Mesenchymal stem cell (in vitro differentiated cells and primary cell): Measurements from ENCODE around the gene EME1.

Experiments
- DNase-seq: peaks from one replicate; pipeline ENCODE4 v3.0.0-alpha.2; 2013
- H2AFZ ChIP-seq: one replicate; pipeline ENCODE4 v1.6.1; 2013; ENCODE audit warnings: low read depth, mild to moderate bottlenecking, control low read depth, inconsistent platforms, low read length, moderate library complexity
- H2AK5ac ChIP-seq: 2 replicates; pipeline ENCODE4 v1.6.1; 2013; ENCODE audit warnings: low read length, moderate library complexity, mild to moderate bottlenecking, inconsistent platforms; ENCODE audit not compliant: severe bottlenecking
- H2BK120ac ChIP-seq: one replicate; pipeline ENCODE4 v1.6.1; 2013; ENCODE audit warnings: low read depth, mild to moderate bottlenecking, inconsistent platforms, low read length, moderate library complexity
- H2BK12ac ChIP-seq, 2 experiments: one replicate each; pipeline ENCODE4 v1.6.1; 2013; ENCODE audit warnings: inconsistent platforms in 2 of 2, low read length in 2 of 2, mild to moderate bottlenecking in 2 of 2, moderate library complexity in 2 of 2, control low read depth in 1 of 2
- H2BK15ac ChIP-seq: one replicate; pipeline ENCODE4 v1.6.1; 2013; ENCODE audit warnings: mild to moderate bottlenecking, low read depth, inconsistent platforms; ENCODE audit not compliant: poor library complexity, severe bottlenecking
- H2BK5ac ChIP-seq: 2 replicates; pipeline ENCODE4 v1.6.1; 2013; ENCODE audit warnings: low read depth, mild to moderate bottlenecking, low read length, control low read depth, inconsistent platforms; ENCODE audit not compliant: poor library complexity, severe bottlenecking
- H3K14ac ChIP-seq, 2 experiments: one replicate each; pipeline ENCODE4 v1.6.1; 2013; ENCODE audit warnings: inconsistent platforms in 2 of 2, low read length in 2 of 2, control low read depth in 1 of 2, mild to moderate bottlenecking in 1 of 2, moderate library complexity in 1 of 2
- H3K18ac ChIP-seq, 2 experiments: one replicate each; pipeline ENCODE4 v1.6.1; 2013; ENCODE audit warnings: inconsistent platforms in 2 of 2, low read length in 2 of 2, control low read depth in 1 of 2, low read depth in 1 of 2, mild to moderate bottlenecking in 1 of 2
- H3K23ac ChIP-seq, 2 experiments: one replicate each; pipeline ENCODE4 v1.6.1; 2013; ENCODE audit warnings: inconsistent platforms in 2 of 2, low read length in 2 of 2, mild to moderate bottlenecking in 2 of 2, moderate library complexity in 2 of 2, control low read depth in 1 of 2
- H3K27ac ChIP-seq: 2 replicates; pipeline ENCODE4 v1.5.1; 2013; ENCODE audit warnings: mild to moderate bottlenecking, moderate library complexity, low read length, control low read depth, inconsistent platforms; ENCODE audit not compliant: poor library complexity, severe bottlenecking
- H3K27me3 ChIP-seq, 2 experiments: 2 replicates each; pipeline versions ENCODE4 v1.6.1 to v1.7.0; 2013; ENCODE audit warnings: low read length in 2 of 2, mild to moderate bottlenecking in 2 of 2, moderate library complexity in 2 of 2, control low read depth in 1 of 2, inconsistent platforms in 1 of 2; ENCODE audit not compliant: control insufficient read depth in 1 of 2, insufficient read depth in 1 of 2
- H3K36me3 ChIP-seq, 2 experiments: 2 replicates each; pipeline versions ENCODE4 v1.6.1 to v1.7.0; 2013; ENCODE audit warnings: low read length in 2 of 2, control low read depth in 1 of 2, inconsistent platforms in 1 of 2, low read depth in 1 of 2, mild to moderate bottlenecking in 1 of 2; ENCODE audit not compliant: insufficient read depth in 2 of 2, control insufficient read depth in 1 of 2
- H3K4ac ChIP-seq, 2 experiments: one replicate each; pipeline ENCODE4 v1.6.1; 2013; ENCODE audit warnings: inconsistent platforms in 2 of 2, low read length in 2 of 2, mild to moderate bottlenecking in 2 of 2, moderate library complexity in 2 of 2, control low read depth in 1 of 2, low read depth in 1 of 2
- H3K4me1 ChIP-seq: 2 replicates; pipeline ENCODE4 v1.6.1; 2013; ENCODE audit warnings: low read depth, low read length, control low read depth; ENCODE audit not compliant: control insufficient read depth, insufficient read depth
- H3K4me2 ChIP-seq: 2 replicates; pipeline ENCODE4 v1.6.1; 2013; ENCODE audit warnings: low read length, mild to moderate bottlenecking, inconsistent platforms; ENCODE audit not compliant: poor library complexity, severe bottlenecking
- H3K4me3 ChIP-seq, 2 experiments: 2 replicates each; pipeline versions ENCODE4 v1.5.1 to v1.7.0; 2013; ENCODE audit warnings: low read length in 2 of 2, mild to moderate bottlenecking in 2 of 2, control low read depth in 1 of 2, low read depth in 1 of 2; ENCODE audit not compliant: insufficient read depth in 1 of 2
- H3K79me1 ChIP-seq: replicated peaks from 2 replicates; pipeline ENCODE4 v1.6.1; 2013; ENCODE audit warnings: mild to moderate bottlenecking, control low read depth, low read length, inconsistent platforms; ENCODE audit not compliant: poor library complexity, severe bottlenecking
- H3K9ac ChIP-seq: 2 replicates; pipeline ENCODE4 v1.7.0; 2013; ENCODE audit warnings: mild to moderate bottlenecking, low read length, moderate library complexity
- H3K9me3 ChIP-seq: 2 replicates; pipeline ENCODE4 v1.7.0; 2013; ENCODE audit warnings: mild to moderate bottlenecking, low read length; ENCODE audit not compliant: control insufficient read depth
- H4K8ac ChIP-seq: one replicate; pipeline ENCODE4 v1.6.1; 2013; ENCODE audit warnings: inconsistent platforms, mild to moderate bottlenecking, low read length, moderate library complexity
- H4K91ac ChIP-seq: one replicate; pipeline ENCODE4 v1.6.1; 2013; ENCODE audit warnings: mild to moderate bottlenecking, low read length, inconsistent platforms
- WGBS: methylation state at CpG from one replicate; pipeline ENCODE4 v1.1.7; 2013; ENCODE audit warnings: mixed read lengths; 5-methylcytosine and 5-hydroxymethylcytosine counted together

Gene EME1

GRCh38 chr17:50361561-50362480 is 11.2 kb upstream of the EME1 start:
- 45% methylated on average over 9 of the region's 11 CpGs for WGBS
- no peak overlapping the region for H2BK15ac ChIP-seq
- H3K23ac ChIP-seq: no peak overlapping the region
- no peaks in the 10 kb centered on the region for H3K9me3 ChIP-seq
- no peaks in the 10 kb centered on the region for H3K27me3 ChIP-seq
- peaks cover 61 to 62% of the 10 kb centered on the region in 2 experiments for H3K36me3 ChIP-seq
- peaks cover 39% of the 10 kb centered on the region for H3K4me1 ChIP-seq
- no peak overlapping the region for H3K18ac ChIP-seq
- H2BK12ac ChIP-seq: no peak overlapping the region
- H4K91ac ChIP-seq: peak overlapping the region; percentile 3
- peak overlapping the region; percentile 19 for H4K8ac ChIP-seq
- no peak overlapping the region for H2BK5ac ChIP-seq
- H3K4me3 ChIP-seq: no peak overlapping the region
- H3K9ac ChIP-seq: peak overlapping the region; percentile 29
- H2AK5ac ChIP-seq: peak overlapping the region; percentile 86
- no peak overlapping the region for H2BK120ac ChIP-seq
- peak; percentile 75 for DNase-seq
- H3K79me1 ChIP-seq: peaks cover 13% of the 10 kb centered on the region
- H2AFZ ChIP-seq: no peak overlapping the region
- H3K27ac ChIP-seq: no peak overlapping the region
- peak overlapping the region in 1 of 2 experiments; percentile 46 for H3K4ac ChIP-seq
- H3K4me2 ChIP-seq: no peak overlapping the region
- H3K14ac ChIP-seq: no peak overlapping the region

- 83% methylated on average over 6 of the region's 7 CpGs for WGBS
- Histone ChIP-seq H3K4me3 (no peak overlapping the region), H3K79me1 (peaks cover 16% of the 10 kb centered on the region), H3K27me3 (no peaks in the 10 kb centered on the region), H4K8ac (no peak overlapping the region), H2BK5ac (no peak overlapping the region), H3K4me2 (no peak overlapping the region), H2BK15ac (no peak overlapping the region), H4K91ac (no peak overlapping the region), H2BK12ac (no peak overlapping the region), H3K18ac (no peak overlapping the region), H3K9ac (peak overlapping the region; percentile 29), H2BK120ac (no peak overlapping the region), H2AK5ac (no peak overlapping the region), H3K36me3 (peaks cover 61 to 63% of the 10 kb centered on the region in 2 experiments), H3K27ac (no peak overlapping the region), H2AFZ (no peak overlapping the region), H3K14ac (no peak overlapping the region), H3K4me1 (peaks cover 39% of the 10 kb centered on the region), H3K9me3 (no peaks in the 10 kb centered on the region), H3K23ac (no peak overlapping the region), H3K4ac (no peak overlapping the region)
- DNase-seq: no peak
These were observed 10.4 kb upstream of the EME1 start for GRCh38 chr17:50362661-50363060.

- H3K4me2 ChIP-seq: no peak overlapping the region
- no peak overlapping the region for H2BK12ac ChIP-seq
- H3K4me3 ChIP-seq: no peak overlapping the region
- 42% methylated on average over 8 of the region's 8 CpGs for WGBS
- H4K8ac ChIP-seq: no peak overlapping the region
- no peak overlapping the region for H3K23ac ChIP-seq
- H3K18ac ChIP-seq: no peak overlapping the region
- H3K14ac ChIP-seq: no peak overlapping the region
- peaks cover 39% of the 10 kb centered on the region for H3K4me1 ChIP-seq
- H3K9me3 ChIP-seq: no peaks in the 10 kb centered on the region
- H3K79me1 ChIP-seq: peaks cover 24% of the 10 kb centered on the region
- H2BK5ac ChIP-seq: no peak overlapping the region
- peak overlapping the region; percentile 13 for H3K27ac ChIP-seq
- H2AK5ac ChIP-seq: peak overlapping the region; percentile 77
- H2BK120ac ChIP-seq: no peak overlapping the region
- peaks cover 61 to 63% of the 10 kb centered on the region in 2 experiments for H3K36me3 ChIP-seq
- H2BK15ac ChIP-seq: no peak overlapping the region
- H4K91ac ChIP-seq: no peak overlapping the region
- no peak overlapping the region for H3K4ac ChIP-seq
- no peaks in the 10 kb centered on the region for H3K27me3 ChIP-seq
- H3K9ac ChIP-seq: peak overlapping the region; percentile 7
- no peak overlapping the region for H2AFZ ChIP-seq
- DNase-seq: peak; percentile 59
These were observed 9.6 kb upstream of the EME1 start for GRCh38 chr17:50363217-50364060.

GRCh38 chr17:50364061-50364458 is 9.0 kb upstream of the EME1 start:
- peaks cover 22% of the 10 kb centered on the region for H3K79me1 ChIP-seq
- no peak overlapping the region for H2BK12ac ChIP-seq
- peaks cover 39% of the 10 kb centered on the region for H3K4me1 ChIP-seq
- no peak overlapping the region for H3K18ac ChIP-seq
- H3K4ac ChIP-seq: no peak overlapping the region
- H3K36me3 ChIP-seq: peaks cover 55 to 63% of the 10 kb centered on the region in 2 experiments
- no peak overlapping the region for H3K9ac ChIP-seq
- DNase-seq: no peak
- H2AFZ ChIP-seq: no peak overlapping the region
- no peak overlapping the region for H2BK5ac ChIP-seq
- peak overlapping the region; percentile 3 for H3K27ac ChIP-seq
- no peak overlapping the region for H3K4me2 ChIP-seq
- peak overlapping the region; percentile 77 for H2AK5ac ChIP-seq
- WGBS: 73% methylated on average over 4 of the region's 4 CpGs
- peak overlapping the region in 1 of 2 experiments; percentile 16 for H3K23ac ChIP-seq
- H3K27me3 ChIP-seq: no peaks in the 10 kb centered on the region
- no peak overlapping the region for H4K8ac ChIP-seq
- no peak overlapping the region for H2BK120ac ChIP-seq
- peak overlapping the region; percentile 77 for H4K91ac ChIP-seq
- no peak overlapping the region for H2BK15ac ChIP-seq
- H3K9me3 ChIP-seq: no peaks in the 10 kb centered on the region
- no peak overlapping the region for H3K4me3 ChIP-seq
- H3K14ac ChIP-seq: no peak overlapping the region
